Tibial artery (tissue), 4 donors: ENCODE measurements around the gene DSEL.

Source experiments
- DNase-seq, 2 donors: peaks; one replicate each; pipeline ENCODE4 v3.0.0-alpha.2; 2019
- H3K27ac ChIP-seq, 2 donors: fragments of 200-600 bp; sonication (generic) in 1 of 2; 1 replicate in 1 of 2; 2 replicates in 1 of 2; pipeline ENCODE4 v1.5.1; 2018 to 2019; ENCODE audit warnings: mild to moderate bottlenecking in 1 of 2
- H3K27me3 ChIP-seq, 2 donors: fragments of 200-600 bp; sonication (generic) in 1 of 2; one replicate each; pipeline versions ENCODE4 v1.5.1 to v1.6.0; 2016 to 2019
- H3K36me3 ChIP-seq, 3 donors: fragments of 200-600 bp; sonication (generic) in 2 of 3; one replicate each; pipeline ENCODE4 v1.5.1; 2016 to 2019; ENCODE audit warnings: mild to moderate bottlenecking in 2 of 3
- H3K4me1 ChIP-seq, 4 donors: fragments of 200-600 bp; sonication (generic) in 2 of 4; 1 replicate in 3 of 4; 2 replicates in 1 of 4; pipeline ENCODE4 v1.5.1; 2016 to 2019
- H3K4me3 ChIP-seq, 2 donors: fragments of 200-600 bp; sonication (generic) in 1 of 2; 1 replicate in 1 of 2; 2 replicates in 1 of 2; pipeline ENCODE4 v1.5.1; 2018 to 2019; ENCODE audit warnings: mild to moderate bottlenecking in 2 of 2
- H3K9me3 ChIP-seq, 3 donors: fragments of 200-600 bp; sonication (generic) in 1 of 3; one replicate each; pipeline ENCODE4 v1.5.1; 2016 to 2019
- intact Hi-C: fragments of 100-400 bp; cut with DNase I; formaldehyde crosslinking; loops from one replicate; pipeline ENCODE4 v1.15.0; 2023; ENCODE audit warnings: low total_unique reads
- TF ChIP-seq, protein P1 (sequence below), 2 experiments: fragments of 200-600 bp in 1 of 2; fragments of 450-650 bp in 1 of 2; IDR thresholded peaks; one replicate each; pipeline ENCODE4 v1.5.1; 2017 to 2019; ENCODE audit warnings: antibody characterized with exemption in 2 of 2, mild to moderate bottlenecking in 1 of 2, moderate library complexity in 1 of 2

Gene DSEL

GRCh38 chr18:67513280-67513679 lies 3.2 kb downstream of the DSEL start:
- Histone ChIP-seq H3K4me3 (no peak overlapping the region), H3K4me1 (peaks cover 0 to 42% (median 7%) of the 10 kb centered on the region in 4 donors), H3K27ac (no peak overlapping the region), H3K36me3 (peaks cover 7 to 31% (median 20%) of the 10 kb centered on the region in 3 donors), H3K27me3 (no peaks in the 10 kb centered on the region), H3K9me3 (no peaks in the 10 kb centered on the region)
- TF ChIP-seq, protein P1, sequence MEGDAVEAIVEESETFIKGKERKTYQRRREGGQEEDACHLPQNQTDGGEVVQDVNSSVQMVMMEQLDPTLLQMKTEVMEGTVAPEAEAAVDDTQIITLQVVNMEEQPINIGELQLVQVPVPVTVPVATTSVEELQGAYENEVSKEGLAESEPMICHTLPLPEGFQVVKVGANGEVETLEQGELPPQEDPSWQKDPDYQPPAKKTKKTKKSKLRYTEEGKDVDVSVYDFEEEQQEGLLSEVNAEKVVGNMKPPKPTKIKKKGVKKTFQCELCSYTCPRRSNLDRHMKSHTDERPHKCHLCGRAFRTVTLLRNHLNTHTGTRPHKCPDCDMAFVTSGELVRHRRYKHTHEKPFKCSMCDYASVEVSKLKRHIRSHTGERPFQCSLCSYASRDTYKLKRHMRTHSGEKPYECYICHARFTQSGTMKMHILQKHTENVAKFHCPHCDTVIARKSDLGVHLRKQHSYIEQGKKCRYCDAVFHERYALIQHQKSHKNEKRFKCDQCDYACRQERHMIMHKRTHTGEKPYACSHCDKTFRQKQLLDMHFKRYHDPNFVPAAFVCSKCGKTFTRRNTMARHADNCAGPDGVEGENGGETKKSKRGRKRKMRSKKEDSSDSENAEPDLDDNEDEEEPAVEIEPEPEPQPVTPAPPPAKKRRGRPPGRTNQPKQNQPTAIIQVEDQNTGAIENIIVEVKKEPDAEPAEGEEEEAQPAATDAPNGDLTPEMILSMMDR (IDR thresholded peaks at IDR 0.05), result no peak
- intact Hi-C loops, result loop anchor here (10.0 kb wide), 1 partner anchor 288 kb away; no protein-coding TSS in a partner anchor
- DNase-seq, result no peak

DNA sequence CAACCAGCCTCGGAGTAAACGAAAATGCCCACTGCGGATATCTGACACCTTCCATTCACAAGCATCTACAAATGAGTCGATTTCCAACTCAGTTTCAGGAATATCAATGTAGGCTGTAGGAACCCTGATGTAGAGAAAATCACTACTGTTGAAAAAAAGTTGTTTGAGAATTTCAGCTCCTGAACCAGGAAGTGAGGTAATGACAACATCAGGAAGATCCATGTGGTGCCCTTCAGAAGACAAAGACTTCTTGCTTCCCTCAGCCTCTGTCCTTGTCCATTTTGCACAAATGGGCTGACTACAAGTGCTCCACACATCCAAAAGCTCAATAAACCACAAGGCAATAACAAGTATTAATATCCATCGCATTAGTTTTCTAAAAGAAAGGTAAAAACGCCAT lies 4.7 kb downstream of the DSEL start:
- Histone ChIP-seq H3K4me1 (peaks cover 0 to 31% (median 5%) of the 10 kb centered on the region in 4 donors), H3K27ac (no peak overlapping the region), H3K36me3 (peaks cover 7 to 44% (median 22%) of the 10 kb centered on the region in 3 donors), H3K9me3 (no peaks in the 10 kb centered on the region), H3K27me3 (no peaks in the 10 kb centered on the region), H3K4me3 (no peak overlapping the region)
- no peak for DNase-seq
- TF ChIP-seq, protein P1 (IDR thresholded peaks at IDR 0.05), result no peak
- intact Hi-C loops, result loop anchor here (10.0 kb wide), 1 partner anchor 287 kb away; no protein-coding TSS in a partner anchor

GRCh38 chr18:67510831-67511230 lies 5.7 kb downstream of the DSEL start:
- Histone ChIP-seq H3K27ac (no peak overlapping the region), H3K4me1 (peaks cover 0 to 31% (median 5%) of the 10 kb centered on the region in 4 donors), H3K4me3 (no peak overlapping the region), H3K9me3 (no peaks in the 10 kb centered on the region), H3K36me3 (peaks cover 7 to 46% (median 23%) of the 10 kb centered on the region in 3 donors), H3K27me3 (no peaks in the 10 kb centered on the region)
- intact Hi-C loops, result loop anchor here (10.0 kb wide), 1 partner anchor 286 kb away; no protein-coding TSS in a partner anchor
- DNase-seq, result no peak
- TF ChIP-seq, protein P1 (IDR thresholded peaks at IDR 0.05), result no peak

DNA sequence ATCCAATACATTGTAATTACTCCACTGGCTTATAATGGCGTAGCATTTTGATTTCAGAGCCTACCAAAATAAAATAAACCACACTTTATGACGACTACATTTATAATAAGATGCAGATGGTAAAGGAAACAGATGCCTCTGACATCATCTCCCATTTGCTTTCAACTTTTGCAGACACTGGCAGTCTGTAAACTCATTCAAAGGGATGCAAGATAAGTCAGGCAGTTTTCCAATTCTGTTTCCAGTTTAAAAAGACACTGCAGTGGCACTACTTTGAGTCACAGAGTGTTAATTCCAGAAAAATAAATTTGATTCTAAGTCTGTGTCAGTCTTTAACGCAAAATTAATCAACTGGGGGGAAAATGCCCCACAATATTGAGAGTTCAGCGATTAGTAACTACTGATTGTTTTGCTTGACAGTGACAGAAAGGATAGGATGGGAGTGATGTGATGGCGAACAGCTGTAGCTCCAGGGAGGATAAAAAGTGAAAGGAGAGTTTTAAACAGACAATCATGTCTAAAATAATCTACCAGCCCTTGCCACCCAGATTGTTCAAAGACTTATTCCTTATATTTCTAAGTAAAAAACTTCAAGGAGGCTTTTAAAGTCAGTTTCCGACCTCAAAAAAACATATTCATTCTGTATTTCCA lies 6.7 kb downstream of the DSEL start:
- no peaks in the 10 kb centered on the region for H3K27me3 ChIP-seq
- DNase-seq, result no peak
- no peaks in the 10 kb centered on the region for H3K9me3 ChIP-seq
- no peak overlapping the region for H3K27ac ChIP-seq
- H3K4me1 ChIP-seq, result peaks cover 0 to 26% (median 5%) of the 10 kb centered on the region in 4 donors
- TF ChIP-seq, protein P1 (IDR thresholded peaks at IDR 0.05), result no peak
- H3K4me3 ChIP-seq, result no peak overlapping the region
- H3K36me3 ChIP-seq, result peaks cover 7 to 46% (median 23%) of the 10 kb centered on the region in 3 donors
- intact Hi-C loops, result loop anchor here (10.0 kb wide), 1 partner anchor 285 kb away; no protein-coding TSS in a partner anchor

- no peak for DNase-seq
- peaks cover 0 to 11% (median 2%) of the 10 kb centered on the region in 4 donors for H3K4me1 ChIP-seq
- H3K4me3 ChIP-seq, result no peak overlapping the region
- intact Hi-C loops, result no loop called here
- TF ChIP-seq, protein P1 (IDR thresholded peaks at IDR 0.05), result no peak
- no peaks in the 10 kb centered on the region for H3K9me3 ChIP-seq
- H3K27ac ChIP-seq, result no peak overlapping the region
- H3K36me3 ChIP-seq, result peaks cover 5 to 41% (median 22%) of the 10 kb centered on the region in 3 donors
- no peaks in the 10 kb centered on the region for H3K27me3 ChIP-seq
Observed at GRCh38 chr18:67508146-67508545, 8.4 kb downstream of the DSEL start.
